CD4-positive, alpha-beta T cell treated with Interleukin-12 subunit alpha and Interleukin-12 subunit beta, for 1 hour (primary cell): Measurements from ENCODE around the gene PGLYRP3.
A peak's percentile ranks its signal among the peaks of the same experiment; 100 is the strongest.

Source experiments
- DNase-seq: peaks from one replicate; pipeline ENCODE4 v3.0.0-alpha.2; 2020

Gene PGLYRP3

DNA sequence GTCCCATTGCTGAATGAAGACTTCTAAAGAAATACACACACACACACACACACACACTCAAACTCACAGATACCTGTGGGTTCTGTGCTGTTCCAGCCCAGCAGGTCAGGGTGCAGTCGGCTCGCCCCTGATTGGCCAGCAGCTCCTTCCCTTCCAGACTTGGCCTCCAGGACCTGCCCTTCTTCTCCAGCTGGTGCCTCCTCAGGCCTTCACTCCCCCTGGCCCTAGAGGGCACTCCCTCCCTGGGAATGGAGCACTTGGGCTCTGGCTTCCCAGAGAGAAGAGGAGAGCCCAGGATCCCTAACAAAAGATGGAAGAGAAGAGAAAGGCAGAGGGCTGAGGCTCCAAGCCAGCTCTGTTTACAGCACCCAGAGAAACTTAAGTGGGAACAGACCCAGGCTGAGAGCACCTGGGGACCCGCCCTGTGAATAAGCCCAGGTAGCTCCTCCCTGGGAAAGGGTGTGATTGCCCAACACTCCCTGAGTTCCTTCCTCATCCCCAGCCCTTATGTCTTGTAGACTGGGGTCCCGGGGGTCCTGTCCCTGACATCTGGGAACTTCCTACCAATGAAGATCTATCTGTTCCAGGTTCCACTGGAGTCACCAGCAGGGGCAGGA, at the start of gene PGLYRP3:
PGLYRP3 (minus strand) TSS at position 383 of the 617 bp plus-strand sequence. CDS start 2,287 bp downstream, outside the sequence.
- DNase-seq = no peak

DNA sequence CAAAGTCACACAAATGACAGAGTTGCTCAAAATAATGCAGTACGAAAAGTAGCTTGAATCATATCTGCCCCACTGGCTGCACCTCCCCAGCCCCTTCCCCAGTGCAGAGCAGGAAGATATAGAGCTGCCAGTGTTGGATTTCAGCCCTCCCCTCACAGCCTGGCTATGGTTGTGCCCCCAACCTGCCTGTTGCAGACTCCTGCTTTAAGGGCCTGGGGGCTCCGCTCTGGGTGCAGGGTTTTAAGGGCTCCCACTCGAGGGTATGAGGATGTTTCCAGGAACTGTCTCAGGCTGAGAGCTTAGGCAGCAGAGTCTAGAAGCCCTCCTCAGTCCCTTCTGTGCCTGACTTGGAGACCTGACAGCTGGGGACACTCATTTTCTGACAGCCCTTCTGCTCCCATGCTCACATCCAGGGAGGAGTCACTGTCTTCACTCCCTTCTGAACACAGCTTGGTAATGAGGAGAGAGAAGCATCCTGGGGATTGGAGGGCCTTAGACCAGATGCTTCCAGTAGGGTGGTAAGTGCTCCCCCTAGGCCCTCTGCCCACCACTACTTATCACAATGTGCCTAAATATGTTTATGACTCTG, 49.5 kb upstream of the PGLYRP3 start:
- no peak for DNase-seq

GRCh38 chr1:153361480-153362109, 48.8 kb upstream of the PGLYRP3 start:
- no peak for DNase-seq

GRCh38 chr1:153360592-153361479, 48.1 kb upstream of the PGLYRP3 start:
- no peak for DNase-seq

GRCh38 chr1:153360190-153360589, 47.4 kb upstream of the PGLYRP3 start:
- no peak for DNase-seq

GRCh38 chr1:153359241-153359640, 46.5 kb upstream of the PGLYRP3 start:
- no peak for DNase-seq

- DNase-seq = no peak
Measured at GRCh38 chr1:153358691-153358975, 45.9 kb upstream of the PGLYRP3 start.

- DNase-seq = no peak
Measured at GRCh38 chr1:153357853-153358690, 45.3 kb upstream of the PGLYRP3 start, which contains the start of gene S100A9. S100A9 (plus strand) TSS chr1:153357854; CDS start chr1:153358284, 430 bp downstream.

DNA sequence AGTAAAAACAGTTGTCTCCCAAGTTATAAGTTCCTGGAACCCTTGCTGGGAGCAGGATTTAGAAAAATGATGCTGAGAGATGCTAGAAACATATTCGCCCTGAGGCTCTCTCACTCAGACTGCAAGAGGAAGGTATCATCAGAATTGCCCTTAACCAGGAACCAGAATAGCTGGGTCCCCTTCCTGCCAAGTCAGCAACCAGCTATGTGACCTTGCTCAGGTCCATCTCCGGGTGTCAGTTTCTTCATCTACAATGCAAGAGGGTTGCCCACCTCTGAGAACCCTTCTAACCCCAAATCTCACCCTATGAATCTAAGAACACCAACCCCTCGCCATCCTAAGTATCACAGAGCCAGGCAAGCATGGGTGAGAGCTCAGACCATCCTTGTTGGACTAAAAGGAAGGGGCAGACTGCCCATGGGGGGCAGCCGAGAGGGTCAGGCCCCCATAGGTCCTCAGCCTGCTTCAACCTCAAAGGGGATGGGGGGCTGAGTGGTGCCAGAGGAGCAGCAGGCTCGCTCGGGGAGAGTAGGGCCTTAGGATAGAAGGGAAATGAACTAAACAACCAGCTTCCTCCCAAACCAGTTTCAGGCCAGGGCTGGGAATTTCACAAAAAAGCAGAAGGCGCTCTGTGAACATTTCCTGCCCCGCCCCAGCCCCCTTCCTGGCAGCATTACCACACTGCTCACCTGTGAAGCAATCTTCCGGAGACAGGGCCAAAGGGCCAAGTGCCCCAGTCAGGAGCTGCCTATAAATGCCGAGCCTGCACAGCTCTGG, 44.5 kb upstream of the PGLYRP3 start:
- DNase-seq = peak; percentile 15

- no peak for DNase-seq
Measured at GRCh38 chr1:153356392-153357075, 43.8 kb upstream of the PGLYRP3 start.

GRCh38 chr1:153355445-153356071, 42.8 kb upstream of the PGLYRP3 start:
- DNase-seq = peak; percentile 44

DNA sequence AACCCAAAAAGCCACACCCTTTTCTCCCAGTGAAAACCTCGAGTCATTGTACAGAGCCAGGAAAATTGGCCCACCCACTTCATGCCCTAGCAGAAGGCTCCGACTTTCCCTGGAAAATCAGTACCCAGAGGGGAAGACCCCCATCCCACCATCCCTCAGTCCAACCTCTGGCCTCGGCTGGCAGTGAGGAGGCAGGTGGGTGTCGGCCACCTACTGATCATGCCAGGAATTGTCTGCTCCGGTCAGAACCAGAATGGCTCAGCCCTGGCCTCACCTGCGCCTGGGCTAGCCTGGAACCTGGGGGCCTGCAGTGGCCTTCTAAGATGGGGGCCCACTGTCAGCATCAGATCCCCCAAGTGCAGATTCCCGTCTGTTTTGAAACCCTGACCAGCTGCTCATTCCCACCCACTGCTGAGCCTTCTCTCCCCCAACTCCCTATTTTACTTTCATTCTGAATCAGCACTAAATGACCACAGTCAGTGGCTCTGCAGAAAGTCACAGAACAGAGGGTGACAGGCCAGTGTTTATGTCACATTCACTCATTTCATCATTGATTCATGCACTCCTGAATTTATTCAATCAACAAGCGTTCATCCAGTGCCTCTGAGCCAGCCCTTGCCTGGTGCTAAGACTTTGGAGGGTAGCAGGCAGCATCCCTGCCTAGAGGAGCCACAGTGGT, 41.9 kb upstream of the PGLYRP3 start:
- no peak for DNase-seq

GRCh38 chr1:153353226-153353947, 40.6 kb upstream of the PGLYRP3 start:
- DNase-seq = no peak

DNA sequence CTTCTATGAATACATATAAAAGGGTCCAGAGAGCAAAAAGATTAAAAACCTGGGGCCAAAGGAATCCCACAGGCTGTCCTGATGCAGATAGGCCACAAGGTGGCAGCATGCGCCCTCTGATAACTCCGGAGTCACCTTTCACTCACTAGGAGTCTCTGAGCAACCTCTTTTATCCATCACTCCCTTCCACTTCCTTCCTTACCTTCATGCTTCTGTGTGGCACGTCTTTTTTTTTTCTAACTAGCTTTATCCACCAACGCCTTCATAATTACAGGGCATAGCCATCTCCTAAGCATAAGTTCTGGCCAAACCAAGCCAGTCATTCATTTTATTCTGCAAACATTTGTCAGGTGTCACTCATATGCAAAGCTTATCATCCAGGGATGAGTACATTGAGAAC, 39.8 kb upstream of the PGLYRP3 start:
- DNase-seq = peak; percentile 66

DNA sequence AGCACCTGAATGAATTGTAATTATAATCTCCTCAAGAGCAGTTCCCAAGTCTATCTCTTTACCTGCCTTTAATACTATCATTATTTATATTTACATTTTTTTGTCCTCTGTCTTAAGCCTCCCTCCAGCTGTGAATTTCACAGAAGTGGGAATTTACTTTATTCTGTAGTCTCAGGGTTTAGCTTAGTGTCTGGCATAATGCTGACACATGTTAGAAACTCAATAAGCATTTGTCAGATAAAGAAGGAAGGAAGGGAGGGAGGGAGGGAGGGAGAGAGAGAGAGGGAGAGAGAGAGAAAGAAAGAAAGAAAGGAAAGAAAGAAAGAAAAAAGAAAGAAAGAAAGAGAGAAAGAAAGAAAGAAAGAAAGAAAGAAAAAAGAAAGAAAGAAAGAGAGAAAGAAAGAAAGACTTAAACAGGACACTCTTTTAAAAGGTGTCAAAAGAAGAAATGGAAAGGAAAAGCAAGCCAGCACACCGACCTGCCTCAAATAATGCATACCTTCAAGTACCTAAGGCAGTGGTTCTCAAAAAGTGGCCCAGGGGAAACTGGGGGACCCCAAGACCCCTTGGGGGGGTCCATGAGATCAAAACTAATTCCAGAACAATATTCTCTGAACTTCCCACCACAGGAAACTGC, 37.7 kb upstream of the PGLYRP3 start:
- DNase-seq = no peak

DNA sequence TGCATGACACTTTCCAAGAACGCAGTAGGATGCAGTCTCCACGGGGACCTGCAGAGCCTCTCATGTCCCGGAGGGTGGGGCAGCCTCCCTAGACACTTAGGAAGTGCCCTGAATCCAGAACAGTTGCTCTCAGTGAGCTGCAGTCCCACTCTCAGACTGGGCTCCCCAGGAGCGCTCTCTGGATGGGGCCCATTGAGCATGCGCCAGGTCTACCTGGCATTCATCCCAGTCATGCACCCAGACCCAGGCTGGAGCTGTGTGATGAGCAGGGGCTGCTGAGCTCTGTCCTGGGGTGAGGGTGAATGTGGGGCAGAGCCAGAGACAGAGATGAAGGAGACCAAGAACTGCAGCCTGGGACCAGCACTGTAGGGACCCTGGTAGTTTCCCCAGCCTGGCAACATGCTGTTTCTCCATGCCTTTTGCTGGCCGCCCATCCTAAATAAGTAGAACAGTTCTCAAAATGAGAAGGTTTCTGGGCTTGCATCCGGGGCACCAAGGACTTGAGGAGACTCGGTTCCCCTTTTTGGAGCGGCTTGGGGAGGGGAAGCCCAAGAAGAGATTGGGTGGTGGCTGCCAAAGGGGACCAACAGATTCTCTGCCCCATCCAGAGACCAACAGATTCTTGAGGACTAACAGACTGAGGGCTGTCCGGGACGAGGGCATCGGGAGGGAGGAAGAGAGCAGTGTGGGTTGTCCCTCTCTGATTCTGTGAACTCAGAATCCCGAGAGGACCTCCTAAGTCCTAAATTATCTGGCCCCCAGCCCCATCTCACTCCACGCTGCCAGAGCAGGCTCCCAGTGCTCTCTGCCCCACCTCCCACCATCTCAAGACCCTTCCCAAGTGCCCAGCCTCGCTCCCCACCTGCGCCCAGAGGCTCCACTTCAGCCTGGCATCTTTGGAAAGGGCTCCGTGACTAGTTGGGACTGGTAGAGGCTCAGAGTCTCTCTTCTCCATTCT, 36.9 kb upstream of the PGLYRP3 start:
- no peak for DNase-seq

GRCh38 chr1:153348511-153349362, 36.0 kb upstream of the PGLYRP3 start, which contains the start of gene PGLYRP4:
PGLYRP4 (minus strand) TSS chr1:153348841; CDS start chr1:153347932, 909 bp downstream.
- DNase-seq = no peak
